Activated CD4-positive, alpha-beta T cell treated with anti-CD3 and anti-CD28 coated beads for 1 hour (primary cell): ENCODE data around the gene PACRG.

ENCODE experiments used
- DNase-seq: peaks from one replicate; pipeline ENCODE4 v3.0.0-alpha.2; 2020

Gene PACRG

DNA sequence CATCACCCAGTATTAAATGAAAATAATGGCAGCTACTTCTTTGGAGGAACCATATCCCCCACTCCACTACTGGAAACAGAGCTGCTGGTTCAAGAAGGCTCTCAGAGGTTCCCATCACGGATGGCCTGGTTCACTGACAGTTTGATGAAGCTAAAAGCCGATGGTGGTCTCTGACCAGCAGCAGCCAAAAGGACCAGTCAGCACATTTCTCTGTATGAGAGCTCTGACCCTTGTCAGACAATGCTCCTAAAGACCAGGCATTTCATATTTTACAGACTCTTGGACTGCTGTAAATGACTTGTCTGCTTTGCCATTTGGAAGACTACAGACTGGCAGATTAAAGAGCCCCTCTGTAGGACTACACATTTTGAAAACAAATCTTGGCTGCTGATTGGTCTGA, 16.8 kb upstream of the PACRG start:
- DNase-seq: no peak

DNA sequence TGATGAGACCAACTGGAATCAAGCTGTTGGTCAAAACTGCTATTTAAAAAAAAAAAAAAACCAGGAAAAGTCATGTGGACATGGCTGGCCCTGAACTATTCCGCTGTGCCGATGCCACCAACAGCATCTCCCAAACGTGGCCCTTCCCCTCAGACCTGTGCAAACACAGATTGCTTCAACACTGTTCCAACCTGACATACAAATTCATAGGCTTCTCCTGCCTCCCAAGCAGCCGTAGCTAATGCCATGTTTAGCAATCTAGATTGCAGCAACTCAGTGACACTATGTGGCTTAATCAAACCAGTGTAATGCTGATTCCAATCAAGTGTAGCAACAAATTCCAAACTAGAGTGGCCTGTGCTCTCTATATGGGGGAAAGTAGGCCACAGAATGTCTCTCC, 16.4 kb upstream of the PACRG start:
- no peak for DNase-seq

DNA sequence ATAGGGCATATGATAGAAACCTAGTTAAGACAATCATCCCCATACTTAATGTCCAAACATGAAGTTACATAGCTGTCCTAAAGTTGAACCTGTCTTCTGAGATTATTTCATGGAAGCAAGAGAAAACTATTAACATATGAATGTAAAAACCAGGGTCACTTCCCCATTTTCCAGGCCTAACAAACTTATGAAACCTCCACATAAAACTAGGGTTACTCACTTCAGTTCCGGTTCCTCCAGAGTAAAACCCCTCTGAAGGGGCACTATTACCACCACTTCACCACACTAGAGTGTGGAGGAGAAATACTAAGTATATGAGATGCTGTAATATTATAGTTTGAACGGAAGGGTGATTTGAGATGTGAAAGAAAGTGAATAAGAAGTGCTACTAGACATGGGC, 15.1 kb upstream of the PACRG start:
- no peak for DNase-seq

DNA sequence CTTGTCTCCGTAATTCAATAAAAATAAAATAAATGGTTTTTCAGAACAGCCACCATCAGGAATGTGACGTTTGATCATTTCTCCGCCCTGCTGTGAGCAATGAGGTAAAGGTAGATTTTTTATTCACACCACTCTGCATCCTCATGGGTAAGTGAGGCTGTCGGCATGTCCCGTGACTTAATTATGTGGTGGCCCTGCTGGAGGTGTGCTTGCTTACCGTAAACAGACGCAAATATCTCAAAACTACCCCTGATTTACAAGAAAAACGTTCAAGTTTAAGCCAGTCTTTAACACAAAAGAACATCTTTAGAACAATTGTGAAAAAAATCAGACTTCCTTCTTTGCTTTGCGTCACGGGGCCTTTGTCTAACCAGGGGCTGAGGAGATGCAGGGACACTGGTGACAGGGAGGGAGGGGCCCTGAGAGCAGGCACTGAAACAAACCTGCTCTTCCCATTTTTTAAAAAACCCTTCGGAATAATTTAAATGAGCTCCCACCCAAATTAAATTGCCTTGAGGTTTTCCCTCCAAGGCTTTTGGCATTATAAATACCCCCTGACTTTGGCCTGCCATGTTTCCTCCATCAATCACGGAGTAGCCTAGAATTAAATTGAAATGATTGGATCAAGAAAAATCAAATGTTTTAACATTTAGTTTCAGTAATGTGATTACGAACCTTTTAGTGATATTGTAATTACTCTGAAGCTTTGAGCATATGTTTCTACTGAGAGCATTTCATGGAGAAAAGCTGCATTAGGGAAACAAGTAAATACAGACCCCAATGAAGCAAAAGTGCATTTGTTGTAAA, 13.6 kb upstream of the PACRG start:
- no peak for DNase-seq

DNA sequence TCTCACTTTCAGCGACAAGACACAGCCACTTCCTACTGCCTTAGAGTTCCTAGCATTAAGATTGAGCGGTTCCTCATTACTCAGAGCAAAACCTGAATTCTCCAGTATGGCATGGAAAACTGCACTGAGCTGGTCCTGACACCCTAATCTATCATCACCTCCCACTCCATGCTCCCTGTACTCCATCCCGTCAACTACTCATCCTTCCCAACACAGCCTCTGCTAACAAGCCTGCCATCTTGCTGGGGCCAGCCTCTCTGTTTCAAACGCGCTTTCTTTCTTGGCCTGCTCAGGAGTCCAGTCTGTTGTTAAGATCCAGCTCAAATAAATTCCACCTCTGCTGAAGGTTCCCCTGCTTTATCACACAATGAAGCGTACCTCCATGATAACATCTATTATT, 12.2 kb upstream of the PACRG start:
- no peak for DNase-seq

DNA sequence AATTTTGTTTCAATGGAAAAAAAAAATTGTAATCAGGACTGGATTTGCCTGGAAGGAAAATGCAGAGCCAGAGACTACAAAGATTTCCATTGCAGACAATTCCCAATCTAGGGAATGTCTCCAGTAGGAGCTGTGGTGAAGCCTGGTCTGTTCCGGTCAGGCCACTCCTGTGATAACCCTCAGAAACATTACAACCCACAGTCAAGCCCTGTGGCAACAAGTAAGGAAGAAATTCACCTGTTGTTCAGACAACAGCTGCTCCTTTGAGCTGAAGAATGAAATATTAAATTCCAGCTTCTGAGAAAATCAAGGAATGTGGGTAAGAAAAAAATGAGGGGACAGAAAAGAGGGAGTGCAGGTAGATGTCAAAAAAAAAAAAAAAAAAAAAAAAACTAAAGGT, 8.2 kb upstream of the PACRG start:
- no peak for DNase-seq

- DNase-seq: no peak
Measured at GRCh38 chr6:162721404-162721687, 6.4 kb upstream of the PACRG start.

GRCh38 chr6:162722226-162722625, 5.5 kb upstream of the PACRG start:
- no peak for DNase-seq

DNA sequence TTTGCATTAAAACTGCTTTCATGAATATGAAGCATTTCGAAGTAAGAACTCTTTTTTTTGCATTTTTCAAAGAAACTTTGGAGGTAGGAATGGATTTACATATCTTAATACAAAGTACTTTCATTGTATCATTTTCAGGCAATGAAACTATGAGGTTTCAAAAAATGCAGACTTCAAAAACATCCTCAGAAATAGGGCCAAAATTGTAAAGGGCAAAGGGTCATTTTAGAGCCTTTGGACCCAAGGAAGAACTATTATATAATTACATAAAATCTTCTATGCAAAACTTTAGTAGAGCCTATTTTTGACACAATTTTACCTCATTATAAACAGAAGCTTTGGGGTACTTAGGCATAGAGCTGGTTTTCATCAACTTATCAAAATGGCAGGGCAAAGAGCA, 5.1 kb upstream of the PACRG start:
- DNase-seq: no peak

- no peak for DNase-seq
Measured at GRCh38 chr6:162726947-162727321, 840 bp upstream of the PACRG start.

- no peak for DNase-seq
Measured at GRCh38 chr6:162728197-162728596, 423 bp downstream of the PACRG start.

DNA sequence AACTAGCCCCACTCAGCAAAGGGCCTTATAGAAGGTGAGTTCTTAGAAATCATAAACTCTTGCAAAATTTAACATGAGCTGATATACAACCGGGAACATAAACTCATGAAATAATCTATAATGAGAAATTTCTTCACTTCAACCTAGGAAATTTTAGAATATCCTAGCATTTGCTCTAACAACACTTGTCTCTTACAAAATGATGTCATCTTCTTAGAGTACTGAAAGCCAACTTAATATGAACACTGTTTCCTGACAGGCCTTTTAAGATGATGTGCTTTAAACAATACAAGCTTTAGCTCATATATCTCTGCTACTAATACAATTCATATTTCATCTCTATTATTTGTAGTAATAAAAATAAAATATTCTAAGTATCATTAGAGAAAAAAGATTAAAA, 932 bp downstream of the PACRG start:
- no peak for DNase-seq

DNA sequence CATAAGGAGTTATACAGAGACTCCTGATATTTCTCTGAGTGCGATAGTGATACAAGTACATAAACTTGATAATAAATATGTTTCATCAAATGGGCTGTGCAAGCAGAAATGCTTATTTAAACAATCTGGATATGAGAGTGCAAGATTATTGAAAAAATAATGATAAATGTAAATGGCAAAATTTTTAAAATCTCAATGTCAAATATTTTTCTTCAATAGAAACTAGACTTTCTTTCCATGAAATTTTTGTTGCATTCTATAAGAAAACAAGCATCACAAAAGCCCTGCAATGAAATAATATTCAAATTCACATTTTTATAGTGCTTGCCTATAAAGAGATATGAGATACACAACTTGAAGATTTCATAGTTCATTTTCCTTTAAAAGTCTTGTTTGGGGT, 2.7 kb downstream of the PACRG start:
- no peak for DNase-seq

DNA sequence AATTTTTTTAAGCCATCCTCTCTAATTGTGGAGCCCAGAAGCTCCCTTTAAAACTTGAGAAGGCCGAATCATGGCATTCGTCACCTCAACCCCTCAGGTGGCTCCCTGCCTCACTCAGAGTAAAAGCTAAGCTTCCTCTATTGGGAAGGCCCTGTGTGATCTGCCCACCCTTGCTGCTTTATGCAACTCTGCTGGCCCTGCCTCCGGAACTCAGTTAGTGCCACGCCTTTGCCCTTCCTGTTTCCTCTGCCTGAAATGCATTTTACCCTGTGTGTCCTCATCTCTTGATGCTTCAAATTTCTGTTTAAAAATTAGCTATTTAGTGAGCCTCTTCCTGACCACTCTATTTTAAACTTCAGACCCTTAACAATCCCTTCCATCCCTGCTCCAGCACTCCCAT, 5.7 kb downstream of the PACRG start:
- DNase-seq: no peak

- DNase-seq: no peak
Measured at GRCh38 chr6:162736961-162737360, 9.2 kb downstream of the PACRG start.

DNA sequence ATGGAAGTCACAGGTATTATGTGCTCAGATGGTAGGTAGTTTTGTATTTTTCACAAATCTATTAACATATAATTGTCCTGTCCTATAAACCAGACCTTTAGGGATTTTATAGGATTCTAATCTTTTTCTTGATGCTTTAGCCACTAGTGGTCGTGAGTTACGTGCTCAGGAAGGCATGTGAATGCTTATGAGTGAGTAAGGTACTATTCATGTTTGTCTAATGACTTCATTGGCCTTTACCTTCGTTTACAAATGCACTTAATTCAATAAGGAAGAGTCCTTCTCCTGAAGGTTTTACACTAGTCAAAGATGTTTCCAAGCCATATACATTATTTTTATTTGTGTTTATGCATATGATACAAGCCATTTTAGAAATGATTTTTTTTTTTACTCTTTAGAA, 23.0 kb downstream of the PACRG start:
- no peak for DNase-seq

- DNase-seq: no peak
Measured at GRCh38 chr6:162751211-162751859, 23.6 kb downstream of the PACRG start.

DNA sequence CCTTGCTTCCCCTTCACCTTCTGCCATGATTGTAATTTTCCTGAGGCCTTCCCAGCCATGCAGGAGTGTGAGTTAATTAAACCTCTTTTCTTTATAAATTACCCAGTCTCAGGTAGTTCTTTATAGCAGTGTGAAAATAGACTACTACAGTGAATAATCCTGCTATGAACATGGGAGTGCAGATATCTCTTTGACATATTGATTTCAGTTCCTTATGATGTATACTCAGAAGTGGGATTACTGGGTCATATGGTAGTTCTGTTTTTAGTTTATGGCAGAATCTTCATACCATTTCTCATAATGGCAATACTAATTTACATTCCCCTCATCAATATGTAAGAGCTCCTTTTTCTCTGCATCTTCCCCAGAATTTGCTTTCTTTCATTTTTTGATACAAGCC, 26.0 kb downstream of the PACRG start:
- no peak for DNase-seq

- DNase-seq: no peak
Measured at GRCh38 chr6:162770136-162770535, 42.4 kb downstream of the PACRG start.

DNA sequence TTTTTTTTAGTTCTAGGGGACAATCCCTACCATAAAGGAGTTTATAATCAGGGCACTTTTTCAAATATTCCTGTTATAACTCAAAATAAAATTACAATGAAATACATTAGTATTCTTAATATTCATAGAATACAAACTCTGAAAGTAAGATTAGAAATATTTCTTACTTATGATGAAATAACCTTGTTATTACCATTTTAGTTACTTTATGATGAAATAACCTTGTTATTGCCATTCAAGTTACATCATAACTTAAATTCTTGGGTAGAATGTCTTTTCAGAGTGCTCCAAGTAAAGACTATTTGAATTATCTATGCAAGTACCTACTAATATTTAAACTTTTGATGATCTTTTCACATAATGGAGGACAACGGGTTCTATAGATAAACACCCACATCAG, 43.2 kb downstream of the PACRG start:
- no peak for DNase-seq

GRCh38 chr6:162772466-162772865, 44.7 kb downstream of the PACRG start:
- DNase-seq: no peak

- no peak for DNase-seq
Measured at GRCh38 chr6:162773996-162774395, 46.2 kb downstream of the PACRG start.

GRCh38 chr6:162777091-162777490, 49.3 kb downstream of the PACRG start:
- DNase-seq: no peak

- no peak for DNase-seq
Measured at GRCh38 chr6:162778603-162779002, 50.8 kb downstream of the PACRG start.

GRCh38 chr6:162785632-162786242, 58.0 kb downstream of the PACRG start:
- DNase-seq: no peak
